Measurements from ENCODE around the gene COLEC12. TPM values are rescaled to one million over a fixed set of nuclear protein-coding genes. Genes with fewer than 3 reads are reported as not detected.

COLEC12 gene
- total RNA-seq, 1 experiment from 2014 or later, result not detected

GRCh38 chr18:373780-374179, 126.7 kb downstream of the COLEC12 start:
- intact Hi-C loops (cut with micrococcal nuclease; ENCODE audit: unreplicated experiment), result no loop called here
- TF ChIP-seq, protein P1, sequence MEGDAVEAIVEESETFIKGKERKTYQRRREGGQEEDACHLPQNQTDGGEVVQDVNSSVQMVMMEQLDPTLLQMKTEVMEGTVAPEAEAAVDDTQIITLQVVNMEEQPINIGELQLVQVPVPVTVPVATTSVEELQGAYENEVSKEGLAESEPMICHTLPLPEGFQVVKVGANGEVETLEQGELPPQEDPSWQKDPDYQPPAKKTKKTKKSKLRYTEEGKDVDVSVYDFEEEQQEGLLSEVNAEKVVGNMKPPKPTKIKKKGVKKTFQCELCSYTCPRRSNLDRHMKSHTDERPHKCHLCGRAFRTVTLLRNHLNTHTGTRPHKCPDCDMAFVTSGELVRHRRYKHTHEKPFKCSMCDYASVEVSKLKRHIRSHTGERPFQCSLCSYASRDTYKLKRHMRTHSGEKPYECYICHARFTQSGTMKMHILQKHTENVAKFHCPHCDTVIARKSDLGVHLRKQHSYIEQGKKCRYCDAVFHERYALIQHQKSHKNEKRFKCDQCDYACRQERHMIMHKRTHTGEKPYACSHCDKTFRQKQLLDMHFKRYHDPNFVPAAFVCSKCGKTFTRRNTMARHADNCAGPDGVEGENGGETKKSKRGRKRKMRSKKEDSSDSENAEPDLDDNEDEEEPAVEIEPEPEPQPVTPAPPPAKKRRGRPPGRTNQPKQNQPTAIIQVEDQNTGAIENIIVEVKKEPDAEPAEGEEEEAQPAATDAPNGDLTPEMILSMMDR (IDR thresholded peaks at IDR 0.05; ENCODE audit: unreplicated experiment), result no peak
- BruUV-seq (replicated peaks), result no TSS peak
- H3K4me3 Mint-ChIP-seq (ENCODE audit: low read depth, unreplicated experiment), result no peak overlapping the region
- H3K9me3 Mint-ChIP-seq (ENCODE audit: low read depth, unreplicated experiment), result peaks cover 3% of the 10 kb centered on the region
- H3K4me1 Mint-ChIP-seq (ENCODE audit: low read depth, unreplicated experiment), result no peaks in the 10 kb centered on the region
- H3K36me3 Mint-ChIP-seq (ENCODE audit: insufficient read depth, unreplicated experiment), result no peaks in the 10 kb centered on the region
- DNase-seq, result no peak
- CTCF ChIA-PET, result no interaction called here
- H3K27ac Mint-ChIP-seq (ENCODE audit: unreplicated experiment), result no peak overlapping the region
- H3K27me3 Mint-ChIP-seq (ENCODE audit: unreplicated experiment), result peaks cover 63% of the 10 kb centered on the region

GRCh38 chr18:371609-371982, 128.9 kb downstream of the COLEC12 start:
- no TSS peak for BruUV-seq (replicated peaks)
- Mint-ChIP-seq H3K4me1 (ENCODE audit: low read depth, unreplicated experiment) (no peaks in the 10 kb centered on the region), H3K36me3 (ENCODE audit: insufficient read depth, unreplicated experiment) (no peaks in the 10 kb centered on the region), H3K27ac (ENCODE audit: unreplicated experiment) (no peak overlapping the region), H3K9me3 (ENCODE audit: low read depth, unreplicated experiment) (no peaks in the 10 kb centered on the region), H3K27me3 (ENCODE audit: unreplicated experiment) (peaks cover 57% of the 10 kb centered on the region), H3K4me3 (ENCODE audit: low read depth, unreplicated experiment) (no peak overlapping the region)
- DNase-seq, result no peak
- CTCF ChIA-PET, result no interaction called here
- intact Hi-C loops (cut with micrococcal nuclease; ENCODE audit: unreplicated experiment), result no loop called here
- TF ChIP-seq, protein P1 (IDR thresholded peaks at IDR 0.05; ENCODE audit: unreplicated experiment), result no peak

DNA sequence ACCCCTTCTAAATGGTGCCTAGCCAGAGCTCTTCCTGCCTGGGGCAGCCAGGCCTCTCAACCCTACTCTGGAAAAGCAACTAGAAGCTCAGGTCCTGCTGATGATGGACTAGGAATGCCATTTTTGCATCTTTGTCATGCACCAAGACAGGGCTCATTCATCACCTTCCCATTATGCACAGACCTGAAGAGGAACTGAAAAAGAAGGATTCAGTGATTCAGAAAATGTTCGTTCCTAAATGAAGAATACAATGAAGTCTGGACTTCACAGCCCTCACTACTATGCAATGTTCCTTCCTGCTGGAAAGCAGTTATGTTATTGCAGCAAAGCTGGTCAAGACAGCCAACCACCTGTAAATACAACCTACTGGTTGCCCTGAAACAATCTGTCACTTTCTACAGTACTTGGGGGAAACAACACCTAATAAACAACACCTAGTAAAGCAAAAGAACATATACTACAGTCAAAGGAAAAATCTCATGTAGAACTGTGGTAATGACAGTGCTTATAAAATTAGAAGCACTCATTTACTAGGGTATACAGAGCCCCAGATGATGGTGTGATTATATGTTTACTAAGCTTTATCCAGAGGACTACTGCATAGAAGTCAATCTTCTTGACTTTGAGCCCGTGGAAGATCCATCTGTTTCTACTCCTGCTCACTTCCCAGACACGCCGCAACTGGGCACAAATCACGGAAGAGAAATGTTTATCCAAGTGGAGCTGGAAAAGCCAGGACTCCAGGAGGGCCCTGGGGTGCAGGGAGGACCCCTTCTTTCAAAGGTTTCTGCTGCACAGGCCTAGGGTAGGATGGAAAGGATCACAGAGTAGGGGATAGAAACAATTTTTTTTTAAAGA, 129.5 kb downstream of the COLEC12 start:
- TF ChIP-seq, protein P1 (IDR thresholded peaks at IDR 0.05; ENCODE audit: unreplicated experiment), result no peak
- intact Hi-C loops (cut with micrococcal nuclease; ENCODE audit: unreplicated experiment), result no loop called here
- Mint-ChIP-seq H3K27ac (ENCODE audit: unreplicated experiment) (no peak overlapping the region), H3K36me3 (ENCODE audit: insufficient read depth, unreplicated experiment) (no peaks in the 10 kb centered on the region), H3K9me3 (ENCODE audit: low read depth, unreplicated experiment) (no peaks in the 10 kb centered on the region), H3K4me3 (ENCODE audit: low read depth, unreplicated experiment) (no peak overlapping the region), H3K27me3 (ENCODE audit: unreplicated experiment) (peaks cover 57% of the 10 kb centered on the region), H3K4me1 (ENCODE audit: low read depth, unreplicated experiment) (no peaks in the 10 kb centered on the region)
- CTCF ChIA-PET, result no interaction called here
- DNase-seq, result no peak
- no TSS peak for BruUV-seq (replicated peaks)

GRCh38 chr18:369224-370015, 131.1 kb downstream of the COLEC12 start:
- DNase-seq, result no peak
- no peaks in the 10 kb centered on the region for H3K36me3 Mint-ChIP-seq (ENCODE audit: insufficient read depth, unreplicated experiment)

More at GRCh38 chr18:369224-370015, 131.1 kb downstream of the COLEC12 start:
- TF ChIP-seq, protein P1 (IDR thresholded peaks at IDR 0.05; ENCODE audit: unreplicated experiment), result no peak
- H3K4me3 Mint-ChIP-seq (ENCODE audit: low read depth, unreplicated experiment), result no peak overlapping the region
- intact Hi-C loops (cut with micrococcal nuclease; ENCODE audit: unreplicated experiment), result no loop called here
- no peaks in the 10 kb centered on the region for H3K9me3 Mint-ChIP-seq (ENCODE audit: low read depth, unreplicated experiment)
- no peaks in the 10 kb centered on the region for H3K4me1 Mint-ChIP-seq (ENCODE audit: low read depth, unreplicated experiment)
- CTCF ChIA-PET, result no interaction called here
- H3K27ac Mint-ChIP-seq (ENCODE audit: unreplicated experiment), result no peak overlapping the region
- no TSS peak for BruUV-seq (replicated peaks)
- peaks cover 57% of the 10 kb centered on the region for H3K27me3 Mint-ChIP-seq (ENCODE audit: unreplicated experiment)

All from Calu3 (cell line).